GM18867 (cell line): ENCODE data around the gene HABP4.

ENCODE experiments used
- ATAC-seq: cut with Tn5 transposase; IDR thresholded peaks from one replicate; pipeline ENCODE4 v1.9.1; 2021; ENCODE audit warnings: mild to moderate bottlenecking, moderate library complexity; ENCODE audit not compliant: unreplicated experiment

Gene HABP4

DNA sequence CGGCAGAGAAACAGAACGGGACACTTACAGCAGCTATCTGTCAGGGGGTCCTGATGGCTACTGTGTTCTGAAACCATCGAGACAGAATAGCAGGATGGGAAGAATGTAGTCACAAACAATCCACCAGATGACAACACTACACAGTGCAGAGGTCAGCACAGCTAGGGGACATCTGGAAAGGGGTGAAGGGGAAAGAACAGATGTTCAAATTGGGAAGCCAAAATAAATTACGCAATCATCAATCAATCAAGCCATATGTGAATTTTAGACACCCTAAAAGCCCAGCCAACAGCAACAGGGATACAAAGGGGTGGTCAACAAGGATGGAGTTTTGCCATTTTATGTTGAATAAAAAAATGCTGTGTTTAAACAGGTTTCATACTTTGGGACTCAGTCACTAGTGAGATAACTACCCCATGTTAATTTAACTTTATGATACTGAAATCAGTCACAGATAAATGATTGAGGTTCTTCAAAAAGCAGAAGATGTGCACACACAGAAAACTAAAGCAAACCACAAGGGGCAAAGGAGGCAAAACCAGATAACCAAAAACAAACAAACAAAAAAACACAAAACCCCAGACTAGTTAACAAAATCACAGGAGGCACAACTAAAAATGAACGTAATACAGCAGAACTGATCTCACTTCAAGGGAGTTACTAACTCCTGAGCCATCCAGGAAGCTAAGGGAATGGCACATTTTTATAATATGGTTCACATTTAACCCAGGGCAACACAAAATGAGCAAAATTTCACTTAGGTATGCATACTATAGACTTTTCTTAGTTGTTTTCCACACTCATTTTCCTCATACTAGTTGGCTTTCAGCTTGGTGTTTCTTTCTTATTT, 65.9 kb downstream of the HABP4 start:
- no peak for ATAC-seq

DNA sequence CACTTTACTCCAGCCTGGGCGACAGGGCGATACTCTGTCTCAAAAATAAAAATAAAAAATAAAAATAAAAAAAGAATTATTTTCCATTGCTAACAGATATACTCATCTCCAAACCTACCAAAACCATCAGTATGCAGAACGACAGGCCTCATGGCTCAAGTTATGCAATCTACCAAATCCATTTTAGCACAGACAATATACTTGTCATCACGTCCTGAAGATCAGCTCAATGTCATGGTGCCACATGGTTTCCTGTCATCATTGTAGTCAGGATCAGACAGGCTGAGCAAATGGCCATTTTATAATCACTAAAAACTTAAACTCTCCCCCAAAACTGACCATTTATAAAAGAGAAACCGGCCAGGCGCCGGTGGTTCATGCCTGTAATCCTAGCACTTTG, 69.1 kb downstream of the HABP4 start:
- no peak for ATAC-seq

DNA sequence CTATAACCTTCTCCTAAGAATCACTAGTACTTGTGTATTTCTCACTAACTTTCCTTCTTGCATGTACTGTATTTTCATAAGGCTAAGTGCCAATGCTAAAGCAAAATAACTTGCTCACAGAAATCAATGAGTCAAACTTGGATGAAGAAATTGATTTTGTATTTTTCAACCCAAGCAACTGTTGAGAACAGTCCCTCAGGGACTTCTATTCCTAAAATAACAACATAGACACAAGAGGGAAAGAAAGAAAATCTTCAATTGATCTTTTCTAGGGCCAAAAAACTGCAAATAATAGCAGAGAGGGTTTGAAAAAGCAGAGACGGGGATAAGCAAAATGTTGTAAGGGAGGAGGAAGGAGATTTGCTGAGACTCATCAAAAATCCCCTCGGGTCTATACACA, 69.8 kb downstream of the HABP4 start:
- ATAC-seq = no peak

DNA sequence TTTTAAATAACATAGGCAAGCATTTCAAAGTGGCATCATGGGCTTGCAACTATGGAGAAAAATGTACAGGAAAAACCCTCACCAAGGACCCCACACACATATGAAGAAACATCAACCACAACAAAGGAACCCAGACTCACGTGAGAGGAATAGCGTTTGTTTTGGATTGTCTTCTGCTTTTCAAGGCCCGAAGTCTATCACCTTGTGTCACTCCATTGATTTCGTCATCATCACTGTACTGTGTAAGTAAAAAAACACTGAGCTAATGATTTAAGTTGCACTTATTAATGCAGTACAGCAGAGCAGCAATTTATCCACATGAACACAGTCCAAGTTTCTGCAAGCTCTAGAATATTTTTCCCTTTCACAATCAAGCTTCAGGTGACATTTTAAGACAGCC, 72.4 kb downstream of the HABP4 start:
- ATAC-seq = no peak

DNA sequence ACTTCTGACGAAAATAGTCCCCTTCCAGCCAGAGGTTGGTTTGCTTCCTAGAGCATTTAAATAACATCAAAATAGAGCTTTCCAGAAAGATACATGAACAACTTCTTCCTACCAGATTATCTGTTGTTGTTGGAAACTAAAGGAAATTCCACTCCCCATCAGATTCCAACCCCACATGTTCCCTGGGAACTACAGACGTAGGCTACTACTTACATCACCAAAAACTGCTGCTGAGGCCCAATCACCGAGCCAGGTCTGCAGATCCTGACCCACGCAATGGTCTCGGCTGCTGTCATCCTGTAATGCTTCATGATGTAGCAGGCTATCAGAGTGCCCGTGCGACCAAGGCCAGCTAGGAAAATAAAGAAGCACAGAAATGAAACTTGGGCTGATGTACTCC, 73.4 kb downstream of the HABP4 start:
- ATAC-seq = no peak

DNA sequence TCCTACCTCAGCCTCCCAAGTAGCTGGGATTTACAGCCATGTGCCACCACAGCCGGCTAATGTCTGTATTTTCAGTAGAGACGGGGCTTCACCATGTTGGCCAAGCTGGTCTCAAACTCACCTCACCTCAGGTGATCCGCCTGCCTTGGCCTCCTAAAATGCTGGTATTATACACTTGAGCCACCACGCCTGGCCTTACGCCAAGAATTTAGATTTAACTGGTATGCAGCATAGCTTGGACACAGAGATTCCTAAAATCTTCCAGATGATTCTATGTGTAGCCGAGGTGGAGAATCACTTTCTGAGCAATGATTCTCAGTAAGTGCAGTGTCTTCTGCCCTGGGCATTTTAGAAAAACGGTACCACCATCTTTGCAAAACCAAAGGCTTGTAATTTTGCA, 74.1 kb downstream of the HABP4 start:
- no peak for ATAC-seq

DNA sequence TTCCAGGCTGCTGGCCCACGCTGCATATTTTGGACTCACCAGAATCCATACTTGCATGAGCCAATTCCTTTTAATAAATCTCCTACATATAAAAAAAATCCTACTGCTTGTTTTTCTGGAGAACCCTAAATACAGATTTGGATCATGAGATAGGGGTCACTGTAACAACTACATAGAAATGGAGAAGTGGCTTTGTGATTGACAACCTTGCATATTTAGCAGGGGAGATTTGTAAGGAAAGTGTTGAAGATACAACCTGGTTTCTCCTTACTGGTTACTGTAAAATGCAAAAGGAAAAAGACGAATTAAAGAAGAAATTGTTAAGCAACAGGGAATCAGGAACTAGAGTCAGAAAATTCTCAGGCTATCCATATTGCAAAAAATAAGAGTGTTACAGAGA, 74.8 kb downstream of the HABP4 start:
- no peak for ATAC-seq

DNA sequence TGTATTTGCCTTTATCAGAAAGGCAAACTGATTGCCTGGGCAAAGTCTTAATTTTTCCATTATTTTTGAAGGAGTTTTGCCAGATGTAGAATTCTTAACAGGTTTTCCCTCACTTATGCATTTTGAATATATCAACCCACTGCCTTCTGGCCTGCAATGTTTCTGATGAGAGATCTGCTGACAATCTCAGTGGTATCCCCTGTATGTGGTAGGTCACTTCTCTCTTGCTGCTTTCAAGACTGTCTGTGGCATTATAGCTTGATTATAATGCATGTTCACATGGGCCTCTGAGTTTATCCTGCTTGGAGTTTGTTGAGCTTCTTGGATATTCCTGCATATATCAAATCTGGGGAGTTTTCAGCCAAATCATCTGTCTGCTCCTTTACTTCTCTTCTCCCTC, 82.2 kb downstream of the HABP4 start:
- ATAC-seq = no peak

GRCh38 chr9:96540106-96540505, 90.1 kb downstream of the HABP4 start:
- ATAC-seq = no peak
